DMS53 treated with DMSO at 0.1 percent for 48 hours (cell line): ENCODE measurements around the gene PTPRN2.
"Not testable (repeated sequence)": the region's sequence is repeated elsewhere in the genome, so short reads cannot be mapped to it uniquely, and the experiment has no call there.

Experiments used
- DNase-seq: peaks from one replicate; lab custom pipeline; 2025; ENCODE audit not compliant: unreplicated experiment; lab: John Stamatoyannopoulos, UW

Gene PTPRN2

GRCh38 chr7:158473221-158473620, 114.4 kb downstream of the PTPRN2 start:
- DNase-seq, result no peak

GRCh38 chr7:158472596-158472995, 115.0 kb downstream of the PTPRN2 start:
- DNase-seq, result no peak

GRCh38 chr7:158471716-158472115, 115.9 kb downstream of the PTPRN2 start:
- DNase-seq, result no peak

GRCh38 chr7:158470336-158470735, 117.3 kb downstream of the PTPRN2 start:
- DNase-seq, result no peak

GRCh38 chr7:158469396-158470051, 118.1 kb downstream of the PTPRN2 start:
- no peak for DNase-seq

GRCh38 chr7:158468700-158469296, 118.8 kb downstream of the PTPRN2 start:
- DNase-seq, result no peak

GRCh38 chr7:158468181-158468580, 119.4 kb downstream of the PTPRN2 start:
- DNase-seq, result no peak

GRCh38 chr7:158467562-158467961, 120.1 kb downstream of the PTPRN2 start:
- no peak for DNase-seq

- no peak for DNase-seq
These were observed 124.3 kb downstream of the PTPRN2 start for GRCh38 chr7:158463317-158463716.

- DNase-seq, result no peak
These were observed 125.8 kb downstream of the PTPRN2 start for GRCh38 chr7:158461824-158462223.

GRCh38 chr7:158460665-158461064, 127.0 kb downstream of the PTPRN2 start:
- no peak for DNase-seq

GRCh38 chr7:158458716-158459282, 128.8 kb downstream of the PTPRN2 start:
- DNase-seq, result no peak

GRCh38 chr7:158458096-158458495, 129.5 kb downstream of the PTPRN2 start:
- DNase-seq, result no peak

- not testable (repeated sequence) for DNase-seq
These were observed 130.0 kb downstream of the PTPRN2 start for GRCh38 chr7:158457586-158457985.

GRCh38 chr7:158454631-158455030, 133.0 kb downstream of the PTPRN2 start:
- DNase-seq, result no peak

GRCh38 chr7:158453663-158454062, 134.0 kb downstream of the PTPRN2 start:
- DNase-seq, result no peak

GRCh38 chr7:158452331-158452730, 135.3 kb downstream of the PTPRN2 start:
- DNase-seq, result no peak

- DNase-seq, result peak; percentile 51
These were observed 137.0 kb downstream of the PTPRN2 start for GRCh38 chr7:158450476-158451124.

- DNase-seq, result no peak
These were observed 137.7 kb downstream of the PTPRN2 start for GRCh38 chr7:158449942-158450341.

GRCh38 chr7:158449266-158449665, 138.4 kb downstream of the PTPRN2 start:
- no peak for DNase-seq

GRCh38 chr7:158448430-158449100, 139.1 kb downstream of the PTPRN2 start:
- DNase-seq, result no peak
